ENCODE results near the gene UFL1.
A peak's percentile ranks its signal among the peaks of the same experiment; 100 is the strongest.

UFL1 gene

GRCh38 chr6:96563853-96564252 is 42.2 kb downstream of the UFL1 start:
- TF ChIP-seq, protein P1, sequence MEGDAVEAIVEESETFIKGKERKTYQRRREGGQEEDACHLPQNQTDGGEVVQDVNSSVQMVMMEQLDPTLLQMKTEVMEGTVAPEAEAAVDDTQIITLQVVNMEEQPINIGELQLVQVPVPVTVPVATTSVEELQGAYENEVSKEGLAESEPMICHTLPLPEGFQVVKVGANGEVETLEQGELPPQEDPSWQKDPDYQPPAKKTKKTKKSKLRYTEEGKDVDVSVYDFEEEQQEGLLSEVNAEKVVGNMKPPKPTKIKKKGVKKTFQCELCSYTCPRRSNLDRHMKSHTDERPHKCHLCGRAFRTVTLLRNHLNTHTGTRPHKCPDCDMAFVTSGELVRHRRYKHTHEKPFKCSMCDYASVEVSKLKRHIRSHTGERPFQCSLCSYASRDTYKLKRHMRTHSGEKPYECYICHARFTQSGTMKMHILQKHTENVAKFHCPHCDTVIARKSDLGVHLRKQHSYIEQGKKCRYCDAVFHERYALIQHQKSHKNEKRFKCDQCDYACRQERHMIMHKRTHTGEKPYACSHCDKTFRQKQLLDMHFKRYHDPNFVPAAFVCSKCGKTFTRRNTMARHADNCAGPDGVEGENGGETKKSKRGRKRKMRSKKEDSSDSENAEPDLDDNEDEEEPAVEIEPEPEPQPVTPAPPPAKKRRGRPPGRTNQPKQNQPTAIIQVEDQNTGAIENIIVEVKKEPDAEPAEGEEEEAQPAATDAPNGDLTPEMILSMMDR (IDR thresholded peaks at IDR 0.05; ENCODE audit: control insufficient read depth, extremely low read depth, insufficient read depth): no peak
- no peak for DNase-seq (ENCODE audit: low read depth)
- no peak overlapping the region for H3K4me3 ChIP-seq (ENCODE audit: low read depth, low read length)

GRCh38 chr6:96570053-96570452 is 48.4 kb downstream of the UFL1 start:
- no peak overlapping the region for H3K4me3 ChIP-seq (ENCODE audit: low read depth, low read length)
- DNase-seq (ENCODE audit: low read depth): no peak
- TF ChIP-seq, protein P1 (IDR thresholded peaks at IDR 0.05; ENCODE audit: control insufficient read depth, extremely low read depth, insufficient read depth): no peak

GRCh38 chr6:96571551-96571950 is 49.9 kb downstream of the UFL1 start:
- no peak for DNase-seq (ENCODE audit: low read depth)
- TF ChIP-seq, protein P1 (IDR thresholded peaks at IDR 0.05; ENCODE audit: control insufficient read depth, extremely low read depth, insufficient read depth): no peak
- no peak overlapping the region for H3K4me3 ChIP-seq (ENCODE audit: low read depth, low read length)

- DNase-seq (ENCODE audit: low read depth): no peak
- H3K4me3 ChIP-seq (ENCODE audit: low read depth, low read length): no peak overlapping the region
- TF ChIP-seq, protein P1 (IDR thresholded peaks at IDR 0.05; ENCODE audit: control insufficient read depth, extremely low read depth, insufficient read depth): no peak
These were observed 53.8 kb downstream of the UFL1 start for GRCh38 chr6:96575359-96575758.

DNA sequence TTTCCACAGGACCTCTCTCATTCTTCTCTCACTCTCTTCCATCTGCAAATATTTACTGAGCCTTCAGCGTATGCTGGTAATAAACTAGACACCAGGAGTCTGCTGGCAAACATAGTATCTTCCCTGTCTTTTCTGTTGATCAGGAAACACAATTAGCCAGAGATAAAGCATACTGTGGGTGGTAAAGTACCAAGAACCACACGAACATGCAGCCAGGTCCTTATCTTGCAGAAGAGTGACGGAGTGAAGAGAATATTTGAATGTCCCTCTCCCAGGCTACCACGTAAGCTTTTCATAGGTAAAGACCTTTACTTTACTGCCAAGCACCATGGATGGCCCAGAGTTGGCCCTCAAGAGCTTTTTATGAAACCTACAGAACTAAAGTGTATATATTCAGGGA is 54.6 kb downstream of the UFL1 start:
- TF ChIP-seq, protein P1 (IDR thresholded peaks at IDR 0.05; ENCODE audit: control insufficient read depth, extremely low read depth, insufficient read depth): no peak

GRCh38 chr6:96582021-96582420 is 60.4 kb downstream of the UFL1 start:
- TF ChIP-seq, protein P1 (IDR thresholded peaks at IDR 0.05; ENCODE audit: control insufficient read depth, extremely low read depth, insufficient read depth): no peak
- H3K4me3 ChIP-seq (ENCODE audit: low read depth, low read length): no peak overlapping the region
- DNase-seq (ENCODE audit: low read depth): no peak

More for the DNA sequence above, 54.6 kb downstream of the UFL1 start:
- DNase-seq (ENCODE audit: low read depth): peak; percentile 54
- H3K4me3 ChIP-seq (ENCODE audit: low read depth, low read length): no peak overlapping the region

DNA sequence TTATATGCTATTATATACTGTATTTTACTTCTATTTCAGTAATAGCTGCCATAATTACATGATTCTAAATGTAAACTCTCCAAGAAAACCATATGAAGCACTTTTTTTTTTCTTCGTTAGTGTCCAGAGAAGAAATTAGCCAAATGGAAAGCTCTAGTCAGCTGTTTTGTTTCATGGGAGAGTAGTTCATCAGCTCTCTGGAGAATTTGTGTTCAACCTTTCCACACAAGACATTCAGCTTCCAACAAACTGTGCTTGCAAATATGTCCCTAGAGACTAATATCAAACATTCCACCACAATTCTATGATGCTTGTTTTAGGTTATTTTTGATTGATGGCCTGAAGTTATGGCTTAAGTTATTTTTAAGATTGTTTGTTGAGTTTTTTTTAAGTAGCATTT is 60.8 kb downstream of the UFL1 start:
- DNase-seq (ENCODE audit: low read depth): no peak
- no peak overlapping the region for H3K4me3 ChIP-seq (ENCODE audit: low read depth, low read length)
- TF ChIP-seq, protein P1 (IDR thresholded peaks at IDR 0.05; ENCODE audit: control insufficient read depth, extremely low read depth, insufficient read depth): no peak
